HepG2 (cell line): Measurements from ENCODE around the gene LMOD1. TPM values are rescaled to one million over a fixed set of nuclear protein-coding genes. Genes with fewer than 3 reads are reported as not detected.

Experiments
- ATRX ChIP-seq: sonication (generic); formaldehyde crosslinking; IDR thresholded peaks from 2 replicates; pipeline ENCODE4 v1.4.0; 2020; ENCODE audit warnings: missing genetic modification reagents, borderline replicate concordance
- E2F2 ChIP-seq: sonication (generic); formaldehyde crosslinking; IDR thresholded peaks from 2 replicates; pipeline ENCODE4 v1.4.0; 2020; ENCODE audit warnings: missing genetic modification reagents, borderline replicate concordance
- ERF ChIP-seq: IDR thresholded peaks from 2 replicates; pipeline ENCODE4 v1.6.1; 2018; ENCODE audit warnings: missing biosample characterization, missing genetic modification reagents
- FOSL2 ChIP-seq: sonication (generic); formaldehyde crosslinking; IDR thresholded peaks from 2 replicates; pipeline ENCODE4 v1.4.0; 2020; ENCODE audit warnings: missing genetic modification reagents
- HNF4A ChIP-seq: sonication (generic); formaldehyde crosslinking; IDR thresholded peaks from 2 replicates; pipeline ENCODE4 v1.4.0; 2020; ENCODE audit warnings: missing genetic modification reagents
- HOXA3 ChIP-seq: sonication (generic); formaldehyde crosslinking; IDR thresholded peaks from 2 replicates; pipeline ENCODE4 v1.5.0; 2020; ENCODE audit warnings: missing genetic modification reagents
- IRF9 ChIP-seq: sonication (generic); formaldehyde crosslinking; IDR thresholded peaks from 2 replicates; pipeline ENCODE4 v1.8.0; 2022; ENCODE audit warnings: missing genetic modification reagents, mild to moderate bottlenecking, borderline replicate concordance
- MTA1 ChIP-seq: sonication (generic); formaldehyde crosslinking; IDR thresholded peaks from 2 replicates; pipeline ENCODE4 v1.4.0; 2020; ENCODE audit warnings: missing genetic modification reagents, mild to moderate bottlenecking, borderline replicate concordance
- MXI1 ChIP-seq: IDR thresholded peaks from 3 replicates; pipeline ENCODE4 v1.6.1; 2012; ENCODE audit warnings: low read depth, low read length, inconsistent platforms, borderline replicate concordance
- NR2F6 ChIP-seq, 2 experiments: IDR thresholded peaks; 2 replicates each; pipeline ENCODE4 v1.6.1; 2016; ENCODE audit warnings: antibody characterized with exemption in 1 of 2, mild to moderate bottlenecking in 1 of 2
- PAWR ChIP-seq: sonication (generic); formaldehyde crosslinking; IDR thresholded peaks from 2 replicates; pipeline ENCODE4 v1.4.0; 2020; ENCODE audit warnings: missing genetic modification reagents, mild to moderate bottlenecking, borderline replicate concordance
- SYNCRIP ChIP-seq: fragments of 200-400 bp; formaldehyde crosslinking; IDR thresholded peaks from 2 replicates; pipeline ENCODE4 v1.6.1; 2018; ENCODE audit warnings: mild to moderate bottlenecking, low read depth, low read length; ENCODE audit not compliant: insufficient read depth
- TCF12 ChIP-seq, 2 experiments: fragments of 450-650 bp in 1 of 2; sonication (generic) in 1 of 2; formaldehyde crosslinking in 1 of 2; IDR thresholded peaks; 2 replicates each; pipeline versions ENCODE4 v1.6.1 to v1.8.0; 2017 to 2022; ENCODE audit warnings: antibody characterized with exemption in 1 of 2, mild to moderate bottlenecking in 1 of 2, missing genetic modification reagents in 1 of 2, moderate library complexity in 1 of 2
- ZFP37 ChIP-seq: sonication (generic); formaldehyde crosslinking; IDR thresholded peaks from 2 replicates; pipeline ENCODE4 v1.4.0; 2020; ENCODE audit warnings: missing genetic modification reagents, borderline replicate concordance
- ZMYM4 ChIP-seq: sonication (generic); formaldehyde crosslinking; IDR thresholded peaks from 2 replicates; pipeline ENCODE4 v1.8.1; 2023; ENCODE audit warnings: mild to moderate bottlenecking, missing genetic modification reagents
- ZNF33B ChIP-seq: sonication (generic); formaldehyde crosslinking; IDR thresholded peaks from 2 replicates; pipeline ENCODE4 v1.5.1; 2020; ENCODE audit warnings: mild to moderate bottlenecking, missing genetic modification reagents
- ZNF691 ChIP-seq: sonication (generic); formaldehyde crosslinking; IDR thresholded peaks from 2 replicates; pipeline ENCODE4 v1.4.0; 2020; ENCODE audit warnings: missing genetic modification reagents, low read depth, mild to moderate bottlenecking, borderline replicate concordance
- ZSCAN21 ChIP-seq: sonication (generic); formaldehyde crosslinking; IDR thresholded peaks from 2 replicates; pipeline ENCODE4 v1.8.0; 2022; ENCODE audit warnings: mild to moderate bottlenecking, missing genetic modification reagents, moderate library complexity, borderline replicate concordance
- ZSCAN25 ChIP-seq: sonication (generic); formaldehyde crosslinking; IDR thresholded peaks from 2 replicates; pipeline ENCODE4 v1.8.0; 2022; ENCODE audit warnings: mild to moderate bottlenecking, missing genetic modification reagents
- polyA plus RNA-seq, 8 experiments: library from polyadenylated mRNA; depleted of rRNA in 3 of 8; stranded (reverse) in 7 of 8; unstranded in 1 of 8; fragments of >200 nt; fragmentation: Illumina TruSeq in 4 of 8; extraction: Trizol in 4 of 8; gene quantifications; 2 replicates each; pipeline versions ENCODE4 v1.2.1 to v1.2.3, GENCODE V29; 2011 to 2016; ENCODE audit warnings: low read depth in 4 of 8, missing spikeins in 1 of 8, mixed read lengths in 1 of 8; ENCODE audit not compliant: insufficient read depth in 1 of 8
- total RNA-seq, 5 experiments: library from RNA; depleted of rRNA; stranded (reverse); fragments of >200 nt; fragmentation: Illumina TruSeq; extraction: Trizol; gene quantifications; 2 replicates each; pipeline ENCODE4 v1.2.3, GENCODE V29; 2016; ENCODE audit warnings: low read depth in 1 of 5
- TF ChIP-seq, protein P1 (sequence below): sonication (generic); formaldehyde crosslinking; IDR thresholded peaks from 2 replicates; pipeline ENCODE4 v1.9.0; 2021; ENCODE audit warnings: missing genetic modification reagents, borderline replicate concordance
- TF ChIP-seq, protein P2 (sequence below): sonication (generic); formaldehyde crosslinking; conservative IDR thresholded peaks from 2 replicates; pipeline ENCODE4 v1.5.0; 2020; ENCODE audit warnings: missing genetic modification reagents

The LMOD1 gene
- total and polyA plus RNA-seq, 2 of the 13 experiments (the other 11 are each of a cell fraction or from before 2014, with no cell fraction given) = not detected

- TF ChIP-seq ZNF691 (CRISPR knock-in tag) = 0 out of 2 replicates have a peak, but pooled peaks have one; percentile 40
- TF ChIP-seq E2F2 (CRISPR knock-in tag) = no peak
- peak; percentile 58; the same call in 1 of the 2 replicates for TF ChIP-seq ERF (CRISPR knock-in tag)
- TF ChIP-seq MXI1 = no peak; the same call in 2 of the 3 replicates
- peak; percentile 61 for TF ChIP-seq HOXA3
- TF ChIP-seq PAWR = no peak
- TF ChIP-seq ZMYM4 = 0 out of 2 replicates have a peak, but pooled peaks have one; percentile 15
- TF ChIP-seq, protein P1, sequence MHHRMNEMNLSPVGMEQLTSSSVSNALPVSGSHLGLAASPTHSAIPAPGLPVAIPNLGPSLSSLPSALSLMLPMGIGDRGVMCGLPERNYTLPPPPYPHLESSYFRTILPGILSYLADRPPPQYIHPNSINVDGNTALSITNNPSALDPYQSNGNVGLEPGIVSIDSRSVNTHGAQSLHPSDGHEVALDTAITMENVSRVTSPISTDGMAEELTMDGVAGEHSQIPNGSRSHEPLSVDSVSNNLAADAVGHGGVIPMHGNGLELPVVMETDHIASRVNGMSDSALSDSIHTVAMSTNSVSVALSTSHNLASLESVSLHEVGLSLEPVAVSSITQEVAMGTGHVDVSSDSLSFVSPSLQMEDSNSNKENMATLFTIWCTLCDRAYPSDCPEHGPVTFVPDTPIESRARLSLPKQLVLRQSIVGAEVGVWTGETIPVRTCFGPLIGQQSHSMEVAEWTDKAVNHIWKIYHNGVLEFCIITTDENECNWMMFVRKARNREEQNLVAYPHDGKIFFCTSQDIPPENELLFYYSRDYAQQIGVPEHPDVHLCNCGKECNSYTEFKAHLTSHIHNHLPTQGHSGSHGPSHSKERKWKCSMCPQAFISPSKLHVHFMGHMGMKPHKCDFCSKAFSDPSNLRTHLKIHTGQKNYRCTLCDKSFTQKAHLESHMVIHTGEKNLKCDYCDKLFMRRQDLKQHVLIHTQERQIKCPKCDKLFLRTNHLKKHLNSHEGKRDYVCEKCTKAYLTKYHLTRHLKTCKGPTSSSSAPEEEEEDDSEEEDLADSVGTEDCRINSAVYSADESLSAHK (CRISPR knock-in tag) = no peak
- TF ChIP-seq MTA1 = no peak
- peak; percentile 88 for TF ChIP-seq FOSL2
- TF ChIP-seq, protein P2, sequence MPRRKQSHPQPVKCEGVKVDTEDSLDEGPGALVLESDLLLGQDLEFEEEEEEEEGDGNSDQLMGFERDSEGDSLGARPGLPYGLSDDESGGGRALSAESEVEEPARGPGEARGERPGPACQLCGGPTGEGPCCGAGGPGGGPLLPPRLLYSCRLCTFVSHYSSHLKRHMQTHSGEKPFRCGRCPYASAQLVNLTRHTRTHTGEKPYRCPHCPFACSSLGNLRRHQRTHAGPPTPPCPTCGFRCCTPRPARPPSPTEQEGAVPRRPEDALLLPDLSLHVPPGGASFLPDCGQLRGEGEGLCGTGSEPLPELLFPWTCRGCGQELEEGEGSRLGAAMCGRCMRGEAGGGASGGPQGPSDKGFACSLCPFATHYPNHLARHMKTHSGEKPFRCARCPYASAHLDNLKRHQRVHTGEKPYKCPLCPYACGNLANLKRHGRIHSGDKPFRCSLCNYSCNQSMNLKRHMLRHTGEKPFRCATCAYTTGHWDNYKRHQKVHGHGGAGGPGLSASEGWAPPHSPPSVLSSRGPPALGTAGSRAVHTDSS (CRISPR knock-in tag) = no peak
- TF ChIP-seq IRF9 = 0 out of 2 replicates have a peak, but pooled peaks have one; percentile 8
- no peak for TF ChIP-seq SYNCRIP
- no peak for TF ChIP-seq NR2F6 (IDR thresholded peaks at IDR 0.05)
- TF ChIP-seq NR2F6 (CRISPR knock-in tag; IDR thresholded peaks at IDR 0.05) = 0 out of 2 replicates have a peak, but pooled peaks have one; percentile 19
- TF ChIP-seq ZSCAN21 (CRISPR knock-in tag) = peak; percentile 35; the same call in 1 of the 2 replicates
- no peak for TF ChIP-seq ZNF33B (CRISPR knock-in tag)
- TF ChIP-seq ATRX = no peak
- no peak for TF ChIP-seq ZFP37 (CRISPR knock-in tag)
- no peak for TF ChIP-seq TCF12 (IDR thresholded peaks at IDR 0.05)
- TF ChIP-seq TCF12 (CRISPR knock-in tag; IDR thresholded peaks at IDR 0.05) = no peak
- peak; percentile 51 for TF ChIP-seq ZSCAN25 (CRISPR knock-in tag)
- TF ChIP-seq HNF4A (CRISPR knock-in tag) = peak; percentile 17; the same call in 1 of the 2 replicates
These were observed 50.2 kb downstream of the LMOD1 start (continued) for GRCh38 chr1:201895913-201896807.
